ENCODE data around the gene ZNF469.
"Not testable (repeated sequence)": the region's sequence is repeated elsewhere in the genome, so short reads cannot be mapped to it uniquely, and the experiment has no call there.

ZNF469 gene

GRCh38 chr16:88406096-88407041 is 23.6 kb downstream of the ZNF469 start:
- DNase-seq (ENCODE audit: extremely low read depth, low read depth): no peak
- no peak for TF ChIP-seq CTCF (IDR thresholded peaks at IDR 0.05; ENCODE audit: low read depth, low read length)

GRCh38 chr16:88407042-88407420 is 24.3 kb downstream of the ZNF469 start:
- no peak for TF ChIP-seq CTCF (IDR thresholded peaks at IDR 0.05; ENCODE audit: low read depth, low read length)
- DNase-seq (ENCODE audit: extremely low read depth, low read depth): no peak

GRCh38 chr16:88407807-88408206 is 25.0 kb downstream of the ZNF469 start:
- no peak for DNase-seq (ENCODE audit: extremely low read depth, low read depth)
- no peak for TF ChIP-seq CTCF (IDR thresholded peaks at IDR 0.05; ENCODE audit: low read depth, low read length)

- no peak for TF ChIP-seq CTCF (IDR thresholded peaks at IDR 0.05; ENCODE audit: low read depth, low read length)
- no peak for DNase-seq (ENCODE audit: extremely low read depth, low read depth)
Measured at GRCh38 chr16:88408561-88409142, 25.9 kb downstream of the ZNF469 start.

- no peak for TF ChIP-seq CTCF (IDR thresholded peaks at IDR 0.05; ENCODE audit: low read depth, low read length)
- DNase-seq (ENCODE audit: extremely low read depth, low read depth): no peak
Measured at GRCh38 chr16:88409296-88410065, 26.7 kb downstream of the ZNF469 start.

- DNase-seq (ENCODE audit: extremely low read depth, low read depth): not testable (repeated sequence)
Measured at GRCh38 chr16:88410297-88410968, 27.7 kb downstream of the ZNF469 start.

GRCh38 chr16:88411951-88412576 is 29.3 kb downstream of the ZNF469 start:
- DNase-seq (ENCODE audit: extremely low read depth, low read depth): no peak
- TF ChIP-seq CTCF (IDR thresholded peaks at IDR 0.05; ENCODE audit: low read depth, low read length): no peak
